Heart left ventricle (tissue), 16 donors: Measurements from ENCODE around the gene MARK4. TPM values are rescaled to one million over a fixed set of nuclear protein-coding genes. Genes with fewer than 3 reads are reported as not detected.

ENCODE experiments used
- ATAC-seq, 4 donors: fragments of 200-7000 bp; cut with Tn5 transposase; one replicate each; pipeline ENCODE4 v1.9.1; 2020 to 2022; ENCODE audit warnings: moderate library complexity in 4 of 4, mild to moderate bottlenecking in 3 of 4, moderate number of reproducible peaks in 1 of 4
- DNase-seq, 5 donors: peaks; one replicate each; pipeline ENCODE4 v3.0.0-alpha.2; 2020
- H3K27ac ChIP-seq, 12 donors: fragments of 200-600 bp; sonication (generic) in 4 of 12; one replicate each; pipeline versions ENCODE4 v1.5.0 to v1.8.0; 2016 to 2022; ENCODE audit warnings: mild to moderate bottlenecking in 2 of 12
- H3K27me3 ChIP-seq, 9 donors: fragments of 200-600 bp; sonication (generic) in 2 of 9; one replicate each; pipeline versions ENCODE4 v1.5.1 to v1.8.0; 2016 to 2022; ENCODE audit warnings: mild to moderate bottlenecking in 3 of 9
- H3K36me3 ChIP-seq, 9 donors: fragments of 200-600 bp; sonication (generic) in 2 of 9; one replicate each; pipeline versions ENCODE4 v1.5.0 to v1.8.0; 2018 to 2022; ENCODE audit warnings: mild to moderate bottlenecking in 2 of 9
- H3K4me1 ChIP-seq, 12 donors: fragments of 200-600 bp; sonication (generic) in 4 of 12; one replicate each; pipeline versions ENCODE4 v1.5.0 to v1.8.0; 2016 to 2022; ENCODE audit warnings: mild to moderate bottlenecking in 3 of 12
- H3K4me3 ChIP-seq, 12 donors: fragments of 200-600 bp; sonication (generic) in 4 of 12; one replicate each; pipeline versions ENCODE4 v1.5.0 to v1.8.0; 2017 to 2022; ENCODE audit warnings: mild to moderate bottlenecking in 9 of 12, moderate library complexity in 4 of 12
- H3K9me3 ChIP-seq, 12 donors: fragments of 200-600 bp; sonication (generic) in 4 of 12; one replicate each; pipeline versions ENCODE4 v1.5.0 to v1.8.0; 2016 to 2022; ENCODE audit warnings: mild to moderate bottlenecking in 1 of 12
- CTCF ChIP-seq, 12 donors: fragments of 200-600 bp; sonication (generic) in 4 of 12; IDR thresholded peaks; one replicate each; pipeline versions ENCODE4 v1.5.0 to v1.8.0; 2018 to 2022; ENCODE audit warnings: antibody characterized with exemption in 12 of 12, mild to moderate bottlenecking in 5 of 12
- POLR2A ChIP-seq, 2 donors: fragments of 450-650 bp; IDR thresholded peaks; one replicate each; pipeline ENCODE4 v1.6.1; 2017; ENCODE audit warnings: antibody characterized with exemption in 2 of 2, mild to moderate bottlenecking in 2 of 2, moderate library complexity in 2 of 2
- WGBS, 4 donors: extraction: QIAGEN DNeasy Blood & Tissue Kit in 2 of 4; methylation state at CpG; one replicate each; pipeline versions ENCODE4 v1.1.5 to v1.1.7; 2013 to 2018; 5-methylcytosine and 5-hydroxymethylcytosine counted together
- intact Hi-C, 10 donors: fragments of 100-400 bp; cut with DNase I; formaldehyde crosslinking; loops; one replicate each; pipeline versions ENCODE4 v1.11.1 to v1.14.2; 2022
- polyA plus RNA-seq, 2 donors: library from polyadenylated mRNA; stranded (reverse); fragments of 200-250 nt; gene quantifications; one replicate each; pipeline ENCODE4 v1.2.3, GENCODE V29; 2013
- total RNA-seq, 9 donors: library from RNA; depleted of rRNA in 2 of 9; stranded (reverse); fragments of >200 nt in 2 of 9; fragmentation: NEBNext Ultra II Directional in 3 of 9; extraction: Animal tissue kit (Norgen Biotek cat#: 25700) in 3 of 9; gene quantifications; one replicate each; pipeline versions ENCODE4 v1.1.0 to v1.2.4, GENCODE V29; 2016 to 2023
- donor health status: ischemic (EF 13 %, LVEDD 7.1; RV severe dilation, severe dysfunction).
- donor health status: healthy with polysubstance abuse.
- donor health status: DM: no; HTN: yes; CAD: no.
- donor health status: DM: no; HTN: no; CAD: no.
- donor health status: ischemic (EF 25% LVEDD 6.9; RV normal size, moderate dysfunction).
- donor health status: ischemic (EF 25% LVEDD 5.7; RV mildly dilated, moderate dysfunction).
- donor health status: healthy.
- donor health status: DM: yes; HTN: yes; CAD: no.
- donor health status: ischemic (EF 35%, LVEDD 5.7; RV mildly dilated, moderate dysfunction).
- donor health status: nonischemic (EF 11% LVEDD 7.7; RV severe dilation, severe dysfunction).
- donor health status: DM: yes; HTN: yes; CAD: no.
- donor health status: PGD.
- donor health status: ischemic (EF 29% LVEDD 5.4; RV normal size, mild dysfunction).
- donor health status: nonischemic (EF 23%, LVEDD 6.1; RV moderate dilation, normal function).

Gene MARK4
- total and polyA plus RNA-seq, 11 donors = 18.0 to 46.9 (median 28.6) TPM

- no peak overlapping the region for H3K27ac ChIP-seq
- H3K36me3 ChIP-seq = peaks cover 0 to 42% (median 33%) of the 10 kb centered on the region in 9 donors
- no peaks in the 10 kb centered on the region for H3K27me3 ChIP-seq
- peaks cover 0 to under 1% (median 0%) of the 10 kb centered on the region in 12 donors for H3K4me1 ChIP-seq
- TF ChIP-seq CTCF (IDR thresholded peaks at IDR 0.05) = no peak
- no peak for TF ChIP-seq POLR2A (IDR thresholded peaks at IDR 0.05)
- ATAC-seq (no peak), DNase-seq (no peak)
- no peak overlapping the region for H3K4me3 ChIP-seq
- peaks cover 0 to 7% (median 0%) of the 10 kb centered on the region in 12 donors for H3K9me3 ChIP-seq
- intact Hi-C loops = no loop called here
- 90 to 93% (median 92%) methylated on average over 27 of the region's 27 CpGs for WGBS, 4 donors
These were observed 51.3 kb downstream of the MARK4 start for GRCh38 chr19:45302416-45302815.

- H3K27me3 ChIP-seq = no peaks in the 10 kb centered on the region
- no peak overlapping the region for H3K27ac ChIP-seq
- H3K36me3 ChIP-seq = peaks cover 0 to 44% (median 37%) of the 10 kb centered on the region in 9 donors
- 92 to 95% (median 93%) methylated on average over 12 of the region's 12 CpGs for WGBS, 4 donors
- ATAC-seq (no peak), DNase-seq (no peak)
- intact Hi-C loops = no loop called here
- peaks cover 0 to 7% (median 0%) of the 10 kb centered on the region in 12 donors for H3K9me3 ChIP-seq
- peaks cover 0 to 5% (median 0%) of the 10 kb centered on the region in 12 donors for H3K4me1 ChIP-seq
- no peak for TF ChIP-seq CTCF (IDR thresholded peaks at IDR 0.05)
- no peak for TF ChIP-seq POLR2A (IDR thresholded peaks at IDR 0.05)
- no peak overlapping the region for H3K4me3 ChIP-seq
These were observed 52.4 kb downstream of the MARK4 start for GRCh38 chr19:45303269-45304060.

- no peak for DNase-seq
- 71 to 80% (median 76%) methylated on average over 4 of the region's 4 CpGs for WGBS, 4 donors
- H3K4me1 ChIP-seq = peaks cover 0 to 5% (median 0%) of the 10 kb centered on the region in 12 donors
- TF ChIP-seq POLR2A (IDR thresholded peaks at IDR 0.05) = no peak
- TF ChIP-seq CTCF (IDR thresholded peaks at IDR 0.05) = no peak
- peaks cover 0 to 47% (median 34%) of the 10 kb centered on the region in 9 donors for H3K36me3 ChIP-seq
- H3K27me3 ChIP-seq = no peaks in the 10 kb centered on the region
- H3K9me3 ChIP-seq = peaks cover 0 to 7% (median 0%) of the 10 kb centered on the region in 12 donors
- no peak overlapping the region for H3K27ac ChIP-seq
- intact Hi-C loops = no loop called here
- no peak overlapping the region for H3K4me3 ChIP-seq
- ATAC-seq = peak in 2 of 4 donors; percentile 12 to 16
These were observed 53.3 kb downstream of the MARK4 start for GRCh38 chr19:45304141-45304926.

GRCh38 chr19:45305007-45305406, 53.9 kb downstream of the MARK4 start:
- intact Hi-C loops = no loop called here
- Histone ChIP-seq H3K27me3 (no peaks in the 10 kb centered on the region), H3K9me3 (peaks cover 0 to 7% (median 0%) of the 10 kb centered on the region in 12 donors), H3K4me3 (no peak overlapping the region), H3K36me3 (peaks cover 0 to 51% (median 29%) of the 10 kb centered on the region in 9 donors), H3K4me1 (peaks cover 0 to 8% (median 0%) of the 10 kb centered on the region in 12 donors), H3K27ac (no peak overlapping the region)
- WGBS, 4 donors = 59 to 68% (median 60%) methylated on average over 4 of the region's 4 CpGs
- DNase-seq (no peak), ATAC-seq (peak in 2 of 4 donors; percentile 7 to 16)
- no peak for TF ChIP-seq POLR2A (IDR thresholded peaks at IDR 0.05)
- TF ChIP-seq CTCF (IDR thresholded peaks at IDR 0.05) = no peak
